Activated CD4-positive, CD25-positive, alpha-beta regulatory T cell treated with anti-CD3 and anti-CD28 coated beads, Interleukin-2, amount 50 U/mL, for 16 hours (primary cell): ENCODE measurements around the gene PHACTR4.
"Not testable (repeated sequence)": the region's sequence is repeated elsewhere in the genome, so short reads cannot be mapped to it uniquely, and the experiment has no call there.

Experiments
- DNase-seq: peaks from one replicate; pipeline ENCODE4 v3.0.0-alpha.2; 2020; ENCODE audit warnings: low read depth, low spot score

The PHACTR4 gene

DNA sequence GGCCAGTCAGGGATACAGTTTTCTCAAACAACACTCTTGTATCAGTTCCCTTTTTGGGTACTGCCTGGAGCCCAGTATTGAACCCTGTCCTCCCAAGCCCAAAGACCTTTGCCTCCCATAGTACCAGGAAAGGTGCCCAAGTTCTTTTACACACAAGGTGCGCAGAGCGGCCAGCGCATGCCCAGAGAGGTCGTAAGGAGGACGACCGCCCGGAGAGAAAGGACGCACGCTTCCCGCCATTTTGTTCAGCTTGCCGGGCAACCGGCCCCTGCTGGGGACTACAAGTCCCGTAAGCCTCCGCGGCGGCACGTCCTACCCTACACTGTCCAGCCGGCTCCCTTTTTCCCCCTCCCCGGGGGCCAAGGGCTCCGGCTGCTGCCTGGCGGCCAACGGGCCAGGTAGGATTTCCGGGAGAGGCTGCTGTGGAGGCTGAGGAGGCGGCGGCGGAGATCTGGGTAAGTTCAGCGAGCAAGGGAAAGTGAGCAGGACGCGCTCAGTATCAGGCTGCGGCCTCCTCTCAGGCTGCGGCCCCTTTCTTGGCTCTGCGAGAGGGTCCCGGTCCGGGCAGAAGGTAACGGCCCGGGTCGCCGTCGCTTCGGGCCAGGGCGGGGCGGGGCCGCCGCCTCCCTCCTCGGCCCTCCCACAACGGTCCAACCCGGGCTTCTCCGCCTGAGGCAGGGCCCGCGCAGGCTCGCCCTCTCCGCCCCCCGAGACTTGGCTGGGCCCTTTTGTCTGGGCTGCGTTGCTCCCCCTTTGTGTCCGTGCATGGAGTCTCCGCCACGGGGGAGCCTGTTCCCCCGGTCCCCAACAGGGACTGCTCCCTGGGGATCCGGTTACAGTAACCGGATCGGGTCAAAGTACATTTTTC is at the start of gene PHACTR4:
TSS of gene PHACTR4 (plus strand) at position 370 of the 868 bp plus-strand sequence. CDS start 37,708 bp downstream, outside the sequence.
- peak; percentile 48 for DNase-seq

DNA sequence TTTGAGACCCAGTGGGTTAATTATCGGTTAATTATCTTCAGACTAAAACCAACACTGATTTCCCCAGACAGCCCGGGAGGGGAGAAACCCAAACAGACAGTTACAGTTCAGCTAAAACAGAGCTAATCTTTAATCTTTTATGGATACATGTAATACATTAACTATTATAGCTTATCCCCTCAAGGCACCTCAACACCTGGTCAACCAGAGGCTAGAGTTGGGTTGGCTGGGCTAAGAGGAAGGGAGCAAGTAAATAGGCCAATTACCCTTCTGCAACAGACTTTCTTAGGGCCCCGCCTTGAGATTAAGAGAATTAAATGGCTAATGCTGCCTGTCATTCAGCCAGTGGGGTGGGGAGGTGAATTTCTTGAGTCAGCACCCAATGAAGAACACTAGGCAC is 47.3 kb upstream of the PHACTR4 start:
- no peak for DNase-seq

DNA sequence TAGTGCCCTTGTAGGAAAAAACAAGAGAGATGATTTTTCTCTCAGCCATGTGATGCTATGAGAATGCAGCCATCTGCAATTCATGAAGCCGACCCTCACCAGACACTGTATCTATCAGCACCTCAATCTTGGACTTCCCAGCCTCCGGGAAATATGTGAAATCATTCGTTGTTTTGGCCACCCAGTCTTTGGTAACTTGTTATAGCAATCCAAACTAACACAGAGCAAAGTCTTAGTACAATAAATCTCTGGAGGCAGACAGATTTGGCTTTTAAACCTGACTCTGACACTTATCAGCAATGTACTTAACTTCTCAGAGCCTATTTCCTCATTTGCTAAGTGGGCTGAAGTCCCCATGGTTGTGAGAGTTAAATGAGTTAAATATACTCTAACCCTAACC is 45.8 kb upstream of the PHACTR4 start:
- no peak for DNase-seq

DNA sequence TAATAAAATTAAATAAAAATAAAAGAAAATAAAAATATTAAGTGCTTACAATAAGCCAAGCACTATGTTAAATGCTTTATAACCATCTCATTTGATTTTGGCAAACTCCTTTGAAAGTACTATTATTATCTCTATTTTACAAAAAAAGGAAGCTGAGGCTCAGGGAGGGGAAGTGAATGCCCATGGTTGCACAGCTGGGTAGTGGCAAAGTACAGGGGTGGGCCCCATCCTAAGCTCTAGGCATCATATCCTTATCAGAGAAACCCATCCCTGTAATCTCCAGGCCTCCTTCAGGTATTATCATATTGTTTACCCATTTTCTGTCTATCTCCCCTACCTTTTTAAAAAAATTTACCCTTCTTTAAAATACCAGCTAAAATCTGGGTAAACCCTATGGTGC is 43.0 kb upstream of the PHACTR4 start:
- DNase-seq = no peak

DNA sequence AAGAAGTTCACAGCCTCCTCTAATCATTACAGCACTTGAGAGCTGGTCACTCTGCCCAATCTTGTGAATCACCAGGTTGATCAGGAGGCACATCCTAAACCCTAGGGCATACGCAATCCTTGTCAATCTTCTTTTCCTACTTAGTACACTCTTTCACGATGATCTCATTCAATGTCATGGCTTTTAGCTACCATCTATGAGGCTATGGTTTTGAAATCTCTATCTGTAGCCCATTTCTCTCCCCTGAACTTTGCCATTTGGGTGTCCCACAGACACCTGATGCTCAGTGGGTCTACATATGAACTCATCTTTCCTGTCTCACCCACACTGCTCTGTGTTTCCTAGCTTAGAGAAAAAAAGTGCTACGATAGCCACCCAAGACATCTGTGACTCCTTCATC is 42.6 kb upstream of the PHACTR4 start:
- no peak for DNase-seq

DNA sequence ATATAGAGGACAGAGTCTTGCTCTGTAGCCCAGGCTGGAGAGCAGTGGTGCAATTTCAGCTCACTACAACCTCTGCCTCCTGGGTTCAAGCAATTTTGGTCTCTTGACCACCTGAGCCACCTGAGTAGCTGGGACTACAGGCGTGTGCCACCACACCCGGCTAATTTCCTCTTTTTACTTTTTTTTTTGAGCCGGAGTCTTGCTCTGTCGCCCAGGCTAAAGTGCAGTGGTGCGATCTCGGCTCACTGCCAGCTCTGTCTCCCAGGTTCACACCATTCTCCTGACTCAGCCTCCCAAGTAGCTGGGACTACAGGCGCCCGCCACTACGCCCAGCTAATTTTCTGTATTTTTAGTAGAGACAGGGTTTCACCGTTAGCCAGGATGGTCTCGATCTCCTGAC is 42.1 kb upstream of the PHACTR4 start:
- DNase-seq = not testable (repeated sequence)

DNA sequence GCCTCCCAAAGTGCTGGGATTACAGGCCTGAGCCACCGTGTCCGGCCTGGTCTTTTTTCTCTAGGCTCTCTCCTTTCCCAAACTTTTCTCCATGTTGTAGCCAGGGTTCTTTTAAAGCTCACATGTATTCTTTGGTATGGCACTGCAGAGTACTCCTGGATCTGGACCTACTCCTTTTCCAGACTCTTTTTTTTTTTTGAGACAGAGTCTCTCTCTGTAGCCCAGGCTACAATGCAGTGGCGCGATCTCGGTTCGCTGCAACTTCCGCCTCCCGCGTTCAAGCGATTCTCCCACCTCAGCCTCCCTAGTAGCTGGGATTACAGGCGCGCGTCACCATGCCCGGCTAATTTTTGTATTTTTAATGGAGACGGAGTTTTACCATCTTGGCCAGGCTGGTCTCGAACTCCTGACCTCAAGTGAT is 41.3 kb upstream of the PHACTR4 start:
- no peak for DNase-seq

DNA sequence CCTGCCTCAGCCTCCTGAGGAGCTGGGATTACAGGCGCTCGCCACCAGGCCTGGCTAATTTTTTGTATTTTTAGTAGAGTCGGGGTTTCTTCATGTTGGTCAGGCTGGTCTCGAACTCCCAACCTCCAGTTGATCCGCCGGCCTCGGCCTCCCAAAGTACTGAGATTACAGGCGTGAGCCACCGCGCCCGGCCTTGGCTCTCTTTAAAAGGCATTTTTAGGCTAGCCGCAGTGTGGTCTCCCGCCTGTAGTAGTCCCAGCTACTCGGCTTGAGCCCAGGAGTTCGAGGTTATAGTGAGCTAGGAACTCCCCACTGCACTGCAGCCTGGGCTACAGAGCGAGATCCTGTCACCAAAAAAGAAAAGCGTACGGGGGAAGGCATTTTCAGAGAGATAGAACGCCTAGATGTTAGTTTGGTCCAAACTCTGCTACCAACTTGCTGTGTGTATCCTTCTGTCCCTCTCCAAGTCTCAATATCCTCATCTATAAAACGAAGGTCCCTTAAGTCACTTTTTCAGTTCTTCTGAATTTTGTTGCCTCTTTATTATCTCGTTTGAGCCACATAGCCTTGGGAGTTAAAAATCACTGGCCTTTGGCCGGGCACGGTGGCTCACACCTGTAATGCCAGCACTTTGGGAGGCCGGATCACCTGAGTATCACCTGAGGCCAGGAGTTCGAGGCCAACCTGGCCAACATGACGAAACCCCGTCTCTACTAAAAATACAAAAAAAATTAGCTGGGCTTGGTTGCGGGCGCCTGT is 40.0 kb upstream of the PHACTR4 start:
- no peak for DNase-seq

DNA sequence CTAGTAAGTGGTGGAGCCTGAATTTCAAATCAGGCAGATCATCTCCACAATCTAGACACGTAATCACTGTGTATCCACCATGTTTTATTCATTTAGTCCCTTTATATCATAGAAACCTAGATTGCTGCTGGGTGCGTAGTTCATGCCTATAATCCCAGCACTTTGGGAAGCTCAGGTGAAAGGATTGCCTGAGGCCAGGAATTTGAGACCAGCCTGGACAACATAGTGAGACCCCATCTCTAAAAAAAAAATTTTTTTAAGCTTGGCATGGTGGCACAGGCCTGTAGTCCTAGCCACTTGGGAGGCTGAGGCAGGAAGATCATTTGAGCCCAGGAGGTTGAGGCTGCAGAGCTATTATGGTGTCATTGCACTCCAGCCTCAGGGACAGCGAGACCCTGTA is 30.6 kb upstream of the PHACTR4 start:
- no peak for DNase-seq

DNA sequence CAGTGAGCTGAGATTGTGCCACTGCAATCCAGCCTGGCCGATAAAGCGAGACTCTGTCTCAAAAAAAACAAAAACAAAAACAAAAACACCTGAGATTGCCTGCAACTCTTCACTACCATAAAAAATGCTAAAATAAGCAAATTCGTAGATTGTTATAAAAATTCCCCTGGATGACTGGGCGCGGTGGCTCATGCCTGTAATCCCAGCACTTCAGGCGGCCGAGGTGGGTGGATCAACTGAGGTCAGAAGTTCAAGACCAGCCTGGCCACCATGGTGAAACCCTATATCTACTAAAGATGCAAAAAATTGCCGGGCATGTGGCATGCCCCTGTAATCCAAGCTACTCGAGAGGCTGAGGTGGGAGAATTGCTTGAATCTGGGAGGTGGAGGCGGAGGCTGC is 30.0 kb upstream of the PHACTR4 start:
- DNase-seq = no peak

DNA sequence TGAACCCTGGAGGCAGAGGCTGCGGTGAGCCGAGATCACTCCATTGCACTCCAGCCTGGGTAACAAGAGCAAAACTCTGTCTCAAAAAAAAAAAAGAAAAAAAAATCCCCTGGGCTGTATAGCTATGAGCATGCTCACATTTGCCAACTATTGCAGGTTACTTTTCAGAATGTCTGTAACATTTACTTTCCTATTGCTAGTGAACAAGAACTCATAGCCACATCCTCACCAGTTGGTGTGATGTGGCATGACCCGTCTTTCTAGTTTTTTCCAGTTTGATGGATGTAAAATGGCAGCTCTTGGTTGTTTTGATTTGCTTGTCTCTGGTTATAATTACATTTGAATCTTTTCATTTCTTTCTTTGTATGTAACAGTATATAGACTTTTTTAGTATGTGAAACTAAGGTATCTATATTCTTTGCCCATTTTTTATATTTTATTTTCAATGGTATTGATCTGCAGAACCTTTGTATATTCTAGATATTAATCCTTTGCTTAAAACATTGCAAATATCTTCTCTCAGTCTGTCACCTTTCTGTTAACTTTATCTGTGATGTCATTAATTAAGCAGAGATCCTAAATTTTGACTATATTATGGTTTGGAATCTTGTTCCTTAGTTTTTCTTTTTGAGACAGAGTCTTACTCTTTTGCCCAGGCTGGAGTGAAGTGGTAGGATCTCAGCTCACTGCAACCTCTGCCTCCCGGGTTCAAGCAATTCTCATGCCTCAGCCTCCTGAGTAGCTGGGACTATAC is 29.1 kb upstream of the PHACTR4 start:
- no peak for DNase-seq

DNA sequence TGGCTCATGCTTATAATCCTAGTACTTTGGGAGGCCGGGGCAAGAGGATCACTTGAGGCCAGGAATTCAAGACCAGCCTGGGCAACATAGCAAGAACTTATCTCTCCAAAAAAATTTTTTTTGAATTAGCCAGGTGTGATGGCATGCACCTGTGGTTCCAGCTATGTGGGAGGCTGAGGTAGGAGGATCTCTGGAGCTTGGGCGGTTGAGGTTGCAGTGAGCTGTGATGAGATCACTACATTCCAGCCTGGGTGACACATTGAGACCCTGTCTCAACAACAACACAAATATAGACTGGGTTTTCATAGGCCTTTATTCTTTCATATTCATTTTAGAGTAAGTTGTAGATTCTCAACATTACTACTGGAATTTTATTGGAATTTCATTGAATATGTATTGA is 27.9 kb upstream of the PHACTR4 start:
- DNase-seq = no peak

DNA sequence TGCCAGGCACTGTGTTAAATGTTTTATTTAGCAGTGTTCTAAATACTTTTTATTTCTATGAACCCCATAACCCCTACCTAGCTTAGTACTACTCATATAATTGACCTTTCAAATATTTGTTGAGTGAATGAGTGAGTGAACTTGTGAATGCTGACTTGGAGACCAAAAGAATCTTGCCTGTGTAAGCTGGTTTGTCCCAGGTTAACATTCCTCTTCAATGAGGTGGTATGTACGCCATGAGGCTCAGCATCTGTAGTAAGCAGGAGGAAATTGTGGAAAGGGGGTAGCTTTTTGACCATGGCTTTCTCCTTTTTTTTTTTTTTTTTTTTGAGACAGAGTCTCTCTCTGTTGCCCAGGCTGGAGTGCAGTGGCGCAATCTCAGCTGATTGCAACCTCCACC is 26.1 kb upstream of the PHACTR4 start:
- DNase-seq = no peak

DNA sequence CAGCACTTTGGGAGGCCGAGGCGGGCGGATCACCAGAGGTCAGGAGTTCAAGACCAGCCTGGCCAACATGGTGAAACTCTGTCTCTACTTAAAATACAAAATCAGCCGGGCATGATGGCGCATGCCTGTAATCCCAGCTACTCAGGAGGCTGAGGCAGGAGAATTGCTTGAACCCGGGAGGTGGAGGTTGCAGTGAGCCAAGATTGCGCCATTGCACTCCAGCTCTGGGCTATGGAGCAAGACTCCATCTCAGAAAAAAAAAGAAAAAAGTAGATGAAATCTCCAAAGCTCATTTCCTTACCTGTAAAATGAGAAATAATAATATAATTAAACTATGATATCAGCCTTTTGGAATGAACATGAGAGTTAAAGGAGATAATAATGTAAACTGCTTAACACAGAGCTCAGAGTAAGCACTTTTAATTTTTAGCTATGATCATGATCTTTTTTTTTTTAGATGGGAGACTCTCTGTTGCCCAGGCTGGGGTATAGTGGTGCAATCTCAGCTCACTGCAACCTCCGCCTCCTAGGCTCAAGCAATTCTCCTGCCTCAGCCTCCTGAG is 16.2 kb upstream of the PHACTR4 start:
- DNase-seq = not testable (repeated sequence)

DNA sequence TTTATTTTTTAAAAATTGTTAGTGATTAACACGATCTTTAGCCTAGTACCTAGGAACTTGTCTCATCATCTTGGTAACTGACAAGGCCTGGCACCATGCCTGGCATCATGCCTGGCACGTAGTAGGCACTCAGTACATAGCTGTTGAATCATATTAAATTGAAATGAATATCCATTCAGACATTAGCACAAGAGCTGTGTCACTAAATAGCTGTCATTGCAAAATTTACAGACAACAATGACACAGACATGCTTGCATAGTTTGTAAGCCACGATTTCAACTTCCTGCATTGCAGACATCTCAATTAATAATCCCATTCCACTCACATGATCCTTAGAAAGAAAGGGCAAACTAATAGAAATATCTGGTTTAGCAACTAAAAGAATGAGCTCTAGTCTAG is 15.4 kb upstream of the PHACTR4 start:
- no peak for DNase-seq

DNA sequence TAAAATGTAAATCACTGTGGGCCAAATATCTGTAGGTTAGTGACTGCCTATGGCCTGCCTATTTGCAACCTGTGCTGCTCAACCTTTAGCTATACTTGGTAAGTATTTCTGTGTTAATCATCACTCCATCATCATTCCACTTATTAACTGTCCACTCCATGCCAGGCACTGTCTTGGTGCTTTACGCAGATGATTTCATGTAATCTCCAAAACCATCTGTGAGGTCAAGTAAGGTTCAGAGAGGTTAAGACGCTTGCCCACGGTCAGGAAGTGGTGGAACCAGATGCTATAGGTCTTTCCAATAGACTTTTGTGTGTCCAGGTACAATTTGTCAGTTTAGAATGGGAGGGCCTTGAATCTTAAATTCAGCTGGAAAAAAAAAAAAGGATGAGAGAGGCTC is 10.8 kb upstream of the PHACTR4 start:
- DNase-seq = no peak

DNA sequence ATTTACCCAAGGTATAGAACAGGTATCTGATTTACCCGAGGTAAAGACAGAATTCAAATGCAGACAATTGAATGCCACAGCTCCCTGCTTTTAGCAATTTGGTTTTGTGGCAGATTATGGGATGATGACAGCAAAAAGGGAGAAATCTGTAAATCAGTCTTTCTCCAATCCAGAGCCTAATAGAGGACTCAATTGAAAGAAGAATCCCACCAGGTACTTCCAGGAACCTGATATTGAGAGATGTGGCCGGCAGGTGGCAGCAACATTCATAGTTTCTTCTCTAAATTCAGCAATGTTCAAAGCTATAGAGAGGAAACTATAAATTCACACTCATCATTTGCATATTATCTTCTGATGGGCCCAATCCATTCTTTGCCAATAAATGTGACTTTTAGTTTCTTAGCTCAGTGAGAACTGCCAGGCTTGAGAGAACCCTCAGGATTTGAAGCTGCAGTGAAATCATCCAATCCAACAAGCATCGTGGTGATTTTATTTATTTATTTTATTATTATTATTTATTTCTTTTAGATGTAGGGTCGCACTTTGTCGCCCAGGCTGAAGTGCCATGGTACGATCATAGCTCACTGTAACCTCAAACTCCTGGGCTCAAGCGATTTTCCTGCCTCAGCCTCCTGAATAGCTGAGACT is 9.8 kb upstream of the PHACTR4 start:
- peak; percentile 48 for DNase-seq

DNA sequence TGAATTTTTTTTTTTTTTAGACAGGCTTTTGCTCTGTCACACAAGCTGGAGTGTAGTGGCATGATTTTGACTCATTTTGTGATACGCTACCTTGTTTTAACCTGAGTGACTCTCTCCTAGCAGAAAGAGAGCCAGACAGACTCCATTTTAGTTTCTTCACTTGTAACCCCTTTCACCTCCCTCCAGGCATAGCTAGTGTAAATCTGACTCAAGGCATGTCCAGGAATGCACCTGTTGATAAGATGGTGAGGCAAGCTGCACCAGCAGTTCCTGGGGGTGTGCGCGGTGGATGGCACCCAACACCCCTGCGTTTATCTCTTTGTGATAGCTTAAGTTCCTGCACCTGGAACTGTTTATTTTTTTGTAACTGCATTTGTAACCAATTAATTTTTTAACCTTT is 4.7 kb upstream of the PHACTR4 start:
- no peak for DNase-seq

DNA sequence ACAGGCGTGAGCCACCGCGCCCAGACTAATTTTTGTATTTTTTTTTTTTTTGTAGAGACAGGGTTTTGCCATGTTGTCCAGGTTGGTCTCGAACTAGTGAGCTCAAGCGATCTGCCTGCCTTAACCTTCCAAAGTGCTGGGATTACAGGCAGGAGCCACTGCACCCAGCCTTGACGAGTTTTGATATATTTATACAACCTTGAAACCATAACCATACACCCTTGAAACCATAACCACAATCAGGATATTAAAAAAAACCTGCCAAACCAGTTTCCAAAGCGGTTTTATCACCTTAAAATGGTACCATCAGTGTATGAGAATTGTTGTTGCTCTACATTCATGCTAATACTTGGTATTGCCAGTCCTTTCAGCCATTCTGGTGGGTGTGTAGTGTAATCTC is 3.7 kb upstream of the PHACTR4 start:
- DNase-seq = no peak

DNA sequence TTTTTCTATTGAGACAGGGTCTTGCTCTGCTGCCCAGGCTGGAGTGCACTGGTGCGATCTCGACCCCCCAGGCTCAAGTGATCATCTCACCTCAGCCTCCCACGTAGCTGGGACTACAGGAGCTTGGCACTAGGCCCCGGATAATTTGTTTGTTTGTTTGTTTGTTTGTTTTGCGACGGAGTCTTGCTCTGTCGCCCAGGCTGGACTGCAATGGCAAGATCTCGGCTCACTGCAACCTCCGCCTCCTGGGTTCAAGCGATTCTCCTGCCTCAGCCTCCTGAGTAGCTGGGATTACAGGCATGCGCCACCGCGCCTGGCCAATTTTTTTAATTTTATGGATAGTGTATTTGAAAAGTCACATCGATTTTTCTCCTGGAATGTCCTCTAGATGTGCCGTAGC is 932 bp upstream of the PHACTR4 start:
- not testable (repeated sequence) for DNase-seq

DNA sequence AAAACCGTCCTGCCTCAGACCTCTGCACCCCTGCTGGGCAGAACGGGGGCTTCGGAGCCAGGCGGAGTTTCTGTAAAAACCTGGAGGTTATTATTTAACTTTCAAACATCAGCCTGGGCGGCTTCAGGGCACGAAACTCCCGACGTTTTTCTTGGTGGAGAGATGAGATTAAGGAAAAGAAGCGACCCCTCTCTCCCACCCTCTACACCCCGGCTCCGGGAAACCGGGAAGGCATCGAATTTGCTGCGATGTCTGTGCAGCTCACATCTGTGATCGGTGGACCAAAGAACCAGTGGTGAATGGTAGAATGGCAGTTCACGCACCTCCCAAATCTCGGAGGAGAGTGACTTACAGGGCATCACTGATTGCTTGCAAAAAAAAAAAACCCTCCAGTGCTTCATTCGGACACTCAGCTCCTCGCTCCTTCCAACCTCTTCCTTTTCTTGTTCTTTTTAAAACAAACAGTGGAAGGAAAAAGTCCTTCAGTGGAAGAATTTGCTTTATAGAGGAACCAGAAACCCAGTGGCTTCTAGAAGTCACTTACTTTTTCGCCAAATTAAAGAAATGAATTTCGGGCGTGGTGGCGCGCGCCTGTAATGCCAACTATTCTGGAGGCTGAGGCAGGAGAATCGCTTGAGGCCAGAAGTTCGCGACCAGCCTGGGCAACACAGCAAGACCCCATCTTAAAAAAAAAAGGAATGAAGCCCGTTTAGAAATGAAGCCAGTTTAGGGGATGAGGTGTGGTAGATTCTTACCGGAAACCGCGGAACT is 884 bp downstream of the PHACTR4 start:
- no peak for DNase-seq
